GM12878 (cell line): ENCODE measurements around the gene TMEM266. TPM values are rescaled to one million over a fixed set of nuclear protein-coding genes. Genes with fewer than 3 reads are reported as not detected.

Source experiments
- ATAC-seq: fragments of 200-7000 bp; cut with Tn5 transposase; 3 replicates; pipeline ENCODE4 v1.9.1; 2020; ENCODE audit warnings: mild to moderate bottlenecking, moderate library complexity
- BruUV-seq: library from RNA; stranded (reverse); fragments of 400-500 nt; replicated peaks from 2 replicates; lab custom pipeline; 2021; lab: Mats Ljungman, UMichigan
- CTCF ChIA-PET: fragments of 300-600 bp; sonication (Branson Sonifier 250); formaldehyde crosslinking; extraction: SDS; loops from one replicate; lab custom pipeline; 2021; ENCODE audit warnings: inconsistent platforms; lab: Yijun Ruan, JAX
- POLR2A ChIA-PET: fragments of 350-600 bp; formaldehyde crosslinking; extraction: SDS; loops from one replicate; lab custom pipeline; 2021; ENCODE audit warnings: inconsistent platforms; lab: Charles Lee
- RAD21 ChIA-PET: fragments of 300-600 bp; sonication (Branson Sonifier 250); formaldehyde crosslinking; loops from one replicate; lab custom pipeline; 2023; ENCODE audit warnings: antibody characterized with exemption; ENCODE audit not compliant: unreplicated experiment; lab: Charles Lee
- SMC1A ChIA-PET: fragments of 300-600 bp; sonication (Branson Sonifier 250); formaldehyde crosslinking; loops from one replicate; lab custom pipeline; 2023; ENCODE audit not compliant: unreplicated experiment, uncharacterized antibody; lab: Charles Lee
- DNase-seq: peaks from one replicate; pipeline ENCODE4 v3.0.0-alpha.2; 2011; ENCODE audit warnings: low read depth, low spot score
- FAIRE-seq: peaks from 3 replicates; lab custom pipeline; 2011; peaks lifted over from hg19 to GRCh38; lab: Jason Lieb, UNC
- H2AFZ ChIP-seq: 2 replicates; pipeline ENCODE4 v1.6.0; 2011; ENCODE audit warnings: low read depth, low read length, control low read depth; ENCODE audit not compliant: control insufficient read depth
- H3K27ac ChIP-seq: 2 replicates; pipeline ENCODE4 v1.5.1; 2011; ENCODE audit warnings: control low read depth; ENCODE audit not compliant: control insufficient read depth, insufficient read depth
- H3K27me3 ChIP-seq, 2 experiments: replicated peaks in 1 of 2; 2 replicates each; pipeline versions ENCODE4 v1.6.0 to v1.6.1; 2011; ENCODE audit warnings: low read length in 1 of 2; ENCODE audit not compliant: control insufficient read depth in 2 of 2, insufficient read depth in 2 of 2
- H3K36me3 ChIP-seq, 2 experiments: 2 replicates each; pipeline ENCODE4 v1.5.1; 2011; ENCODE audit warnings: low read length in 1 of 2; ENCODE audit not compliant: control insufficient read depth in 2 of 2, insufficient read depth in 2 of 2
- H3K4me1 ChIP-seq: 2 replicates; pipeline ENCODE4 v1.6.1; 2011; ENCODE audit warnings: mild to moderate bottlenecking, low read length, moderate library complexity, mixed read lengths; ENCODE audit not compliant: control insufficient read depth, insufficient read depth
- H3K4me2 ChIP-seq: 2 replicates; pipeline ENCODE4 v1.6.0; 2011; ENCODE audit warnings: control low read depth; ENCODE audit not compliant: control insufficient read depth, insufficient read depth
- H3K4me3 ChIP-seq: fragments of 200-600 bp; sonication (generic); 2 replicates; pipeline ENCODE4 v1.5.1; 2016
- H3K79me2 ChIP-seq: 2 replicates; pipeline ENCODE4 v1.6.0; 2011; ENCODE audit warnings: low read length; ENCODE audit not compliant: control insufficient read depth, insufficient read depth
- H3K9ac ChIP-seq: 2 replicates; pipeline ENCODE4 v1.8.0; 2011; ENCODE audit warnings: low read length, control low read depth, mixed read lengths; ENCODE audit not compliant: control insufficient read depth, insufficient read depth
- H3K9me3 ChIP-seq: replicated peaks from 3 replicates; pipeline ENCODE4 v1.5.1; 2011; ENCODE audit warnings: mild to moderate bottlenecking, low read length; ENCODE audit not compliant: control insufficient read depth, insufficient read depth
- H4K20me1 ChIP-seq: 2 replicates; pipeline ENCODE4 v1.6.0; 2011; ENCODE audit not compliant: control insufficient read depth, insufficient read depth
- EED ChIP-seq: sonication (generic); IDR thresholded peaks from 2 replicates; pipeline ENCODE4 v1.6.1; 2016; ENCODE audit warnings: antibody characterized with exemption, low read depth
- MTA2 ChIP-seq: fragments of 450-650 bp; IDR thresholded peaks from 2 replicates; pipeline ENCODE4 v1.6.1; 2016; ENCODE audit warnings: low read depth, mild to moderate bottlenecking, moderate library complexity
- MTA3 ChIP-seq: IDR thresholded peaks from 2 replicates; pipeline ENCODE4 v1.6.1; 2012; ENCODE audit warnings: low read length, inconsistent platforms, borderline replicate concordance
- NR2F1 ChIP-seq: fragments of 450-650 bp; conservative IDR thresholded peaks from 2 replicates; pipeline ENCODE4 v1.6.1; 2017; ENCODE audit warnings: mild to moderate bottlenecking
- RAD21 ChIP-seq: IDR thresholded peaks from 2 replicates; pipeline ENCODE4 v1.6.1; 2011; ENCODE audit warnings: mild to moderate bottlenecking, low read depth, low read length, moderate library complexity; ENCODE audit not compliant: insufficient read depth
- WGBS: methylation state at CpG from one replicate; pipeline ENCODE4 v1.1.6; 2016; ENCODE audit warnings: low lambda C conversion rate; ENCODE audit not compliant: insufficient replicate concordance, insufficient coverage; ENCODE audit errors: missing lambda C conversion rate; 5-methylcytosine and 5-hydroxymethylcytosine counted together
- in situ Hi-C: fragments of 300-500 bp; cut with MboI; formaldehyde crosslinking; loops from 9 replicates; pipeline ENCODE4 v1.14.3; 2018; ENCODE audit warnings: mixed read lengths
- intact Hi-C: fragments of 100-400 bp; cut with micrococcal nuclease; formaldehyde crosslinking; loops from one replicate; pipeline ENCODE4 v1.14.2; 2022; ENCODE audit not compliant: unreplicated experiment
- polyA plus RNA-seq, 11 experiments: library from polyadenylated mRNA; depleted of rRNA in 4 of 11; unstranded in 6 of 11; stranded (reverse) in 5 of 11; fragments of >200 nt; fragmentation: Nextera tagmentation in 4 of 11; fragmentation: Illumina TruSeq in 1 of 11; extraction: Ambion mirVana in 4 of 11; extraction: Trizol in 1 of 11; gene quantifications; 1 replicate in 1 of 11; 2 replicates in 10 of 11; pipeline versions ENCODE4 v1.2.1 to v1.2.3, GENCODE V29; 2011 to 2016; ENCODE audit warnings: inconsistent platforms in 2 of 11, missing spikeins in 2 of 11, low read depth in 1 of 11
- total RNA-seq, 4 experiments: library from RNA; depleted of rRNA in 3 of 4; stranded (reverse); fragments of >200 nt in 3 of 4; fragmentation: Illumina TruSeq in 1 of 4; extraction: Trizol in 1 of 4; gene quantifications; 2 replicates each; pipeline versions ENCODE4 v1.2.1 to v1.2.3, GENCODE V29; 2013 to 2021
- TF ChIP-seq, protein P1 (sequence below): fragments of 450-650 bp; IDR thresholded peaks from 2 replicates; pipeline ENCODE4 v1.6.1; 2016; ENCODE audit warnings: mild to moderate bottlenecking
- TF ChIP-seq, protein P2 (sequence below): fragments of 450-650 bp; formaldehyde crosslinking; IDR thresholded peaks from 2 replicates; pipeline ENCODE4 v1.4.0; 2020; ENCODE audit warnings: mild to moderate bottlenecking, moderate library complexity
- TF ChIP-seq, protein P3 (sequence below): IDR thresholded peaks from 2 replicates; pipeline ENCODE4 v1.6.1; 2011; ENCODE audit warnings: borderline replicate concordance, low read depth, mild to moderate bottlenecking, moderate library complexity, low read length; ENCODE audit not compliant: insufficient read depth, poor library complexity, severe bottlenecking

Gene TMEM266
- total and polyA plus RNA-seq, 10 of the 15 experiments (the other 5 are each of a cell fraction or from before 2014, with no cell fraction given) = 0.11 to 0.70 (median 0.39) TPM

DNA sequence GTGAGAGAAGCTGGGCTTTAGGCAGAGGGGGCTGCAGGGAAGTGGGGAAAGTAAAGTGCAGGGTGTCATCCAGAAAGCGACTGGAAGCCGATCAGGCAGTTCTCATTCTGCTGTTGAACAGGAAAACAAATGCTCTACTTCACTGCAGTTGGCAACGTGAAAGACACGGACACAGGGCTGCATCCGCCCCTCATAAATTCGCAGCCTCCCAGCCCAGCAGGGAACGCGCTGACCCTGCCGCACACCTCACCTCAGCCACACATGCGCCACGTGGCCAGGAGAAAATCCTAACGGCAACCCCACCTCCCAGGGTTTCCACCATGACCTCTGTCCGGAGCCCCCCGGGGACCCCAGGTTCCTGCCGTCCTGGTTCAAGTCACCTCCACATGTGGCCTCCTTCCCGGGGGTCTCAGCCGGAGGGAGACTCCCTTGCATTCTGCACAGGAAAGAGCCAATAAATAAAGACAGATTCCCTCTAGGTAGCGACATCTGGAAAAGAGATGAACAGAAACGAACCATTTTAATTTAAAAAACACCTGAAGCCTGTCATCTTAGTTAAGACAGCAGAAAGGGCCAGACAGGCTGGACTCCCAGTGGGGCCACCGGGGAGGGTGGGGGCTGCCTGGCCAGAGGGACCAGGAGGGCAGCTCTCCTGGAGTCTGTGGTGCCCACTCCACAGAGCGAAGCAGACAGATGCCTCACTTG, 118.7 kb downstream of the TMEM266 start (continued):
- TF ChIP-seq, protein P1, sequence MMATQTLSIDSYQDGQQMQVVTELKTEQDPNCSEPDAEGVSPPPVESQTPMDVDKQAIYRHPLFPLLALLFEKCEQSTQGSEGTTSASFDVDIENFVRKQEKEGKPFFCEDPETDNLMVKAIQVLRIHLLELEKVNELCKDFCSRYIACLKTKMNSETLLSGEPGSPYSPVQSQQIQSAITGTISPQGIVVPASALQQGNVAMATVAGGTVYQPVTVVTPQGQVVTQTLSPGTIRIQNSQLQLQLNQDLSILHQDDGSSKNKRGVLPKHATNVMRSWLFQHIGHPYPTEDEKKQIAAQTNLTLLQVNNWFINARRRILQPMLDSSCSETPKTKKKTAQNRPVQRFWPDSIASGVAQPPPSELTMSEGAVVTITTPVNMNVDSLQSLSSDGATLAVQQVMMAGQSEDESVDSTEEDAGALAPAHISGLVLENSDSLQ = no peak
- TF ChIP-seq, protein P2, sequence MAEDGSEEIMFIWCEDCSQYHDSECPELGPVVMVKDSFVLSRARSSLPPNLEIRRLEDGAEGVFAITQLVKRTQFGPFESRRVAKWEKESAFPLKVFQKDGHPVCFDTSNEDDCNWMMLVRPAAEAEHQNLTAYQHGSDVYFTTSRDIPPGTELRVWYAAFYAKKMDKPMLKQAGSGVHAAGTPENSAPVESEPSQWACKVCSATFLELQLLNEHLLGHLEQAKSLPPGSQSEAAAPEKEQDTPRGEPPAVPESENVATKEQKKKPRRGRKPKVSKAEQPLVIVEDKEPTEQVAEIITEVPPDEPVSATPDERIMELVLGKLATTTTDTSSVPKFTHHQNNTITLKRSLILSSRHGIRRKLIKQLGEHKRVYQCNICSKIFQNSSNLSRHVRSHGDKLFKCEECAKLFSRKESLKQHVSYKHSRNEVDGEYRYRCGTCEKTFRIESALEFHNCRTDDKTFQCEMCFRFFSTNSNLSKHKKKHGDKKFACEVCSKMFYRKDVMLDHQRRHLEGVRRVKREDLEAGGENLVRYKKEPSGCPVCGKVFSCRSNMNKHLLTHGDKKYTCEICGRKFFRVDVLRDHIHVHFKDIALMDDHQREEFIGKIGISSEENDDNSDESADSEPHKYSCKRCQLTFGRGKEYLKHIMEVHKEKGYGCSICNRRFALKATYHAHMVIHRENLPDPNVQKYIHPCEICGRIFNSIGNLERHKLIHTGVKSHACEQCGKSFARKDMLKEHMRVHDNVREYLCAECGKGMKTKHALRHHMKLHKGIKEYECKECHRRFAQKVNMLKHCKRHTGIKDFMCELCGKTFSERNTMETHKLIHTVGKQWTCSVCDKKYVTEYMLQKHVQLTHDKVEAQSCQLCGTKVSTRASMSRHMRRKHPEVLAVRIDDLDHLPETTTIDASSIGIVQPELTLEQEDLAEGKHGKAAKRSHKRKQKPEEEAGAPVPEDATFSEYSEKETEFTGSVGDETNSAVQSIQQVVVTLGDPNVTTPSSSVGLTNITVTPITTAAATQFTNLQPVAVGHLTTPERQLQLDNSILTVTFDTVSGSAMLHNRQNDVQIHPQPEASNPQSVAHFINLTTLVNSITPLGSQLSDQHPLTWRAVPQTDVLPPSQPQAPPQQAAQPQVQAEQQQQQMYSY (CRISPR knock-in tag) = no peak
- no peak for TF ChIP-seq EED

DNA sequence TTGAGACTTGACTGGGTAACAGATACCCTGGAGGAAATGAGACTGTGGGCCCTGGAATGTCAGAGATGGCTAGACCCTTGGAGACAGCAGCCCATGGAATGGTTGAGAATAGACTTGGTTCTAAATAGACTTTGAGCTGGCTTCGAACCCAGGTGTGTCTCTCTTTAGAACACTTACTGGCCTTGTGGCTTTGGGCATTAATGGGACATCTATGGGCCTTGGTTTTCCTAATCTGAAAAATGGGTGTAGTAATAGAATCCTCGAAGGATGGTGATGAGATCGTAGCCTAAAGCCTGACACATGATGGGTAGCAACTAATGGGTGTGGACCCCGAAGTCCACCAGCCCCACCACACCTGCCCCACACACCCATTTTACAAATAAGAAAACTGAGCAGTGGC, 119.2 kb downstream of the TMEM266 start:
- WGBS = 8% methylated on average over 4 of the region's 4 CpGs
- CTCF ChIA-PET = no interaction called here
- RAD21 ChIA-PET = no interaction called here
- in situ Hi-C loops (no loop called here), intact Hi-C loops (no loop called here)
- Histone ChIP-seq H3K27ac (no peak overlapping the region), H3K4me1 (peaks cover 12% of the 10 kb centered on the region), H3K36me3 (no peaks in the 10 kb centered on the region), H3K9me3 (no peaks in the 10 kb centered on the region), H3K27me3 (peaks cover 0 to 4% of the 10 kb centered on the region in 2 experiments), H3K4me3 (no peak overlapping the region), H3K4me2 (no peak overlapping the region), H3K9ac (no peak overlapping the region), H3K79me2 (no peaks in the 10 kb centered on the region), H2AFZ (no peak overlapping the region), H4K20me1 (no peaks in the 10 kb centered on the region; the same call in 1 of the 2 replicates)
- DNase-seq (no peak), FAIRE-seq (no peak), ATAC-seq (no peak)
- POLR2A ChIA-PET = no interaction called here
- TF ChIP-seq NR2F1 (no peak), MTA3 (no peak), MTA2 (no peak), RAD21 (no peak)
- TF ChIP-seq, protein P3, sequence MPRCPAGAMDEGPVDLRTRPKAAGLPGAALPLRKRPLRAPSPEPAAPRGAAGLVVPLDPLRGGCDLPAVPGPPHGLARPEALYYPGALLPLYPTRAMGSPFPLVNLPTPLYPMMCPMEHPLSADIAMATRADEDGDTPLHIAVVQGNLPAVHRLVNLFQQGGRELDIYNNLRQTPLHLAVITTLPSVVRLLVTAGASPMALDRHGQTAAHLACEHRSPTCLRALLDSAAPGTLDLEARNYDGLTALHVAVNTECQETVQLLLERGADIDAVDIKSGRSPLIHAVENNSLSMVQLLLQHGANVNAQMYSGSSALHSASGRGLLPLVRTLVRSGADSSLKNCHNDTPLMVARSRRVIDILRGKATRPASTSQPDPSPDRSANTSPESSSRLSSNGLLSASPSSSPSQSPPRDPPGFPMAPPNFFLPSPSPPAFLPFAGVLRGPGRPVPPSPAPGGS = no peak
- BruUV-seq = no TSS peak
- SMC1A ChIA-PET = no interaction called here
